Cortex of kidney (tissue), 1 donor: ENCODE results near the gene ADSS2.
"Not testable (repeated sequence)": the region's sequence is repeated elsewhere in the genome, so short reads cannot be mapped to it uniquely, and the experiment has no call there.

Source experiments
- DNase-seq: peaks from one replicate; lab custom pipeline; 2025; lab: John Stamatoyannopoulos, UW

Gene ADSS2

DNA sequence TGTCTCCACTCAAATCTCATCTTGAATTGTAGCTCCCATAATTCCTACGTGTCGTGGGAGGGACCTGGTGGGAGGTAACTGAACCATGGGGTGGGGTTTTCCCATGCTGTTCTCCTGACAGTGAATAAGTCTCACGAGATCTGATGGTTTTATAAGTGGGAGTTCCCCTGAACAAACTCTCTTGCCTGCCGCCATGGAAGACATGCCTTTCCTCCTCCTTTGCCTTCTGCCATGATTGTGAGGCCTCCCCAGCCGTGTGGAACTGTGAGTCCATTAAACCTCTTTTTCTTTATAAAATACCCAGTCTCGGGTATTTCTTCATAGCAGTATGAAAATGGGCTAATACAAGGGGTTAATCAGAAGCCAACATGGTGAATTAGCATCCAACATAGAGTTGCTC is 86.4 kb downstream of the ADSS2 start:
- not testable (repeated sequence) for DNase-seq

GRCh38 chr1:244362476-244362875 is 89.2 kb downstream of the ADSS2 start:
- no peak for DNase-seq

- no peak for DNase-seq
Observed at GRCh38 chr1:244361764-244362473, 89.8 kb downstream of the ADSS2 start.
